ENCODE data around the gene HEYL. TPM values are rescaled to one million over a fixed set of nuclear protein-coding genes. Genes with fewer than 3 reads are reported as not detected.

The HEYL gene
- total and polyA plus RNA-seq, 2 donors (not counting 1 experiment from before 2014, with no cell fraction given): 1.3 TPM; not detected in 1

GRCh38 chr1:39677645-39678044 lies 38.2 kb upstream of the HEYL start:
- Histone ChIP-seq H3K36me3 (ENCODE audit: control insufficient read depth, insufficient read depth, low read length) (no peaks in the 10 kb centered on the region), H3K27ac (ENCODE audit: insufficient read depth, low read length) (no peak overlapping the region), H2AFZ (ENCODE audit: low read length) (no peak overlapping the region), H3K27me3 (ENCODE audit: control insufficient read depth, insufficient read depth, low read length) (peaks cover 20% of the 10 kb centered on the region), H3K9me3 (ENCODE audit: control insufficient read depth, insufficient read depth, low read depth, low read length) (no peaks in the 10 kb centered on the region), H3K79me2 (ENCODE audit: control insufficient read depth, insufficient read depth, low read length) (no peaks in the 10 kb centered on the region), H4K20me1 (ENCODE audit: control insufficient read depth, extremely low read depth, insufficient read depth, low read length) (no peaks in the 10 kb centered on the region), H3K9ac (ENCODE audit: insufficient read depth, low read length) (no peak overlapping the region), H3K4me2 (ENCODE audit: extremely low read depth, insufficient read depth, low read length) (no peak overlapping the region), H3K4me1 (ENCODE audit: control insufficient read depth, extremely low read depth, insufficient read depth, low read length) (no peaks in the 10 kb centered on the region), H3K4me3 (replicated peaks in 1 of 4; ENCODE audit: control extremely low read depth in 1 of 4, insufficient read depth in 1 of 4, low read depth in 3 of 4, low read length in 4 of 4) (no peak overlapping the region)
- TF ChIP-seq CTCF (conservative IDR thresholded peaks at IDR 0.05 in 1 of 2, IDR thresholded peaks at IDR 0.05 in 1 of 2; ENCODE audit: low read depth in 1 of 2, low read length in 2 of 2) (no peak), EZH2 (IDR thresholded peaks at IDR 0.05; ENCODE audit: low read length, missing control alignments) (no peak)
- no peak for DNase-seq (ENCODE audit: low read depth in 2 of 2)

- Histone ChIP-seq H3K9ac (ENCODE audit: insufficient read depth, low read length) (no peak overlapping the region), H2AFZ (ENCODE audit: low read length) (no peak overlapping the region), H3K27ac (ENCODE audit: insufficient read depth, low read length) (no peak overlapping the region), H3K79me2 (ENCODE audit: control insufficient read depth, insufficient read depth, low read length) (no peaks in the 10 kb centered on the region), H3K4me3 (replicated peaks in 1 of 4; ENCODE audit: control extremely low read depth in 1 of 4, insufficient read depth in 1 of 4, low read depth in 3 of 4, low read length in 4 of 4) (no peak overlapping the region), H3K4me2 (ENCODE audit: extremely low read depth, insufficient read depth, low read length) (no peak overlapping the region), H3K36me3 (ENCODE audit: control insufficient read depth, insufficient read depth, low read length) (no peaks in the 10 kb centered on the region), H3K27me3 (ENCODE audit: control insufficient read depth, insufficient read depth, low read length) (peaks cover 24% of the 10 kb centered on the region), H4K20me1 (ENCODE audit: control insufficient read depth, extremely low read depth, insufficient read depth, low read length) (no peaks in the 10 kb centered on the region), H3K4me1 (ENCODE audit: control insufficient read depth, extremely low read depth, insufficient read depth, low read length) (no peaks in the 10 kb centered on the region), H3K9me3 (ENCODE audit: control insufficient read depth, insufficient read depth, low read depth, low read length) (no peaks in the 10 kb centered on the region)
- DNase-seq (ENCODE audit: low read depth in 2 of 2): no peak
- TF ChIP-seq EZH2 (IDR thresholded peaks at IDR 0.05; ENCODE audit: low read length, missing control alignments): no peak
- TF ChIP-seq CTCF (conservative IDR thresholded peaks at IDR 0.05 in 1 of 2, IDR thresholded peaks at IDR 0.05 in 1 of 2; ENCODE audit: low read depth in 1 of 2, low read length in 2 of 2): no peak
Measured at GRCh38 chr1:39676948-39677548, 37.6 kb upstream of the HEYL start.

- H3K27ac ChIP-seq (ENCODE audit: insufficient read depth, low read length): no peak overlapping the region
- H3K36me3 ChIP-seq (ENCODE audit: control insufficient read depth, insufficient read depth, low read length): no peaks in the 10 kb centered on the region
- TF ChIP-seq EZH2 (IDR thresholded peaks at IDR 0.05; ENCODE audit: low read length, missing control alignments) (no peak), CTCF (conservative IDR thresholded peaks at IDR 0.05 in 1 of 2, IDR thresholded peaks at IDR 0.05 in 1 of 2; ENCODE audit: low read depth in 1 of 2, low read length in 2 of 2) (no peak)
- no peak overlapping the region for H3K9ac ChIP-seq (ENCODE audit: insufficient read depth, low read length)
- no peaks in the 10 kb centered on the region for H3K9me3 ChIP-seq (ENCODE audit: control insufficient read depth, insufficient read depth, low read depth, low read length)
- H3K79me2 ChIP-seq (ENCODE audit: control insufficient read depth, insufficient read depth, low read length): no peaks in the 10 kb centered on the region
- H3K4me1 ChIP-seq (ENCODE audit: control insufficient read depth, extremely low read depth, insufficient read depth, low read length): no peaks in the 10 kb centered on the region
- H3K4me2 ChIP-seq (ENCODE audit: extremely low read depth, insufficient read depth, low read length): no peak overlapping the region
- H3K27me3 ChIP-seq (ENCODE audit: control insufficient read depth, insufficient read depth, low read length): peaks cover 26% of the 10 kb centered on the region
- no peaks in the 10 kb centered on the region for H4K20me1 ChIP-seq (ENCODE audit: control insufficient read depth, extremely low read depth, insufficient read depth, low read length)
- H2AFZ ChIP-seq (ENCODE audit: low read length): no peak overlapping the region
- no peak for DNase-seq (ENCODE audit: low read depth in 2 of 2)
- no peak overlapping the region for H3K4me3 ChIP-seq (replicated peaks in 1 of 4; ENCODE audit: control extremely low read depth in 1 of 4, insufficient read depth in 1 of 4, low read depth in 3 of 4, low read length in 4 of 4)
Measured at GRCh38 chr1:39675220-39675619, 35.8 kb upstream of the HEYL start.

Measured in fibroblast of lung (primary cell).